HepG2 (cell line): ENCODE measurements around the gene GNG2. TPM values are rescaled to one million over a fixed set of nuclear protein-coding genes. Genes with fewer than 3 reads are reported as not detected.

ENCODE experiments used
- ATAC-seq: fragments of 200-7000 bp; cut with Tn5 transposase; 3 replicates; pipeline ENCODE4 v1.9.1; 2020; ENCODE audit warnings: mild to moderate bottlenecking, moderate library complexity
- BruUV-seq: library from RNA; stranded (reverse); fragments of 400-500 nt; replicated peaks from 2 replicates; lab custom pipeline; 2021; lab: Mats Ljungman, UMichigan
- CTCF ChIA-PET: fragments of 300-600 bp; formaldehyde crosslinking; extraction: SDS; loops from one replicate; lab custom pipeline; 2021; ENCODE audit warnings: low total read pairs, inconsistent platforms, low intra/inter-chr PET ratio; lab: Yijun Ruan, JAX
- POLR2A ChIA-PET: fragments of 350-600 bp; sonication (Branson Sonifier 250); formaldehyde crosslinking; loops from one replicate; lab custom pipeline; 2020; ENCODE audit warnings: antibody characterized with exemption, inconsistent platforms; lab: Yijun Ruan, JAX
- DNase-seq: peaks from one replicate; pipeline ENCODE4 v3.0.0-alpha.2; 2015; ENCODE audit warnings: low spot score
- FAIRE-seq: peaks from 3 replicates; lab custom pipeline; 2011; peaks lifted over from hg19 to GRCh38; lab: Jason Lieb, UNC
- H2AFZ ChIP-seq: one replicate; pipeline ENCODE4 v1.6.1; 2011; ENCODE audit warnings: low read length, inconsistent platforms
- H3K27ac ChIP-seq: fragments of 300-600 bp; 3 replicates; pipeline ENCODE4 v1.8.0; 2011; ENCODE audit warnings: mixed run types, mild to moderate bottlenecking, mixed read lengths, low read length, inconsistent platforms; ENCODE audit not compliant: insufficient read depth; ENCODE audit errors: extremely low read length
- H3K27me3 ChIP-seq, 2 experiments: fragments of 200-600 bp in 1 of 2; 2 replicates in 1 of 2; 3 replicates in 1 of 2; pipeline versions ENCODE4 v1.6.0 to v1.8.0; 2011; ENCODE audit warnings: low read length in 2 of 2, mild to moderate bottlenecking in 2 of 2, moderate library complexity in 2 of 2, inconsistent platforms in 1 of 2; ENCODE audit not compliant: insufficient read depth in 2 of 2, control insufficient read depth in 1 of 2
- H3K36me3 ChIP-seq, 2 experiments: fragments of 200-600 bp in 1 of 2; replicated peaks in 1 of 2; 2 replicates in 1 of 2; 3 replicates in 1 of 2; pipeline versions ENCODE4 v1.5.1 to v1.8.0; 2011; ENCODE audit warnings: low read length in 2 of 2, inconsistent platforms in 1 of 2; ENCODE audit not compliant: insufficient read depth in 2 of 2, control insufficient read depth in 1 of 2
- H3K4me1 ChIP-seq: 2 replicates; pipeline ENCODE4 v1.5.1; 2012; ENCODE audit warnings: low read length, inconsistent platforms; ENCODE audit not compliant: insufficient read depth
- H3K4me2 ChIP-seq: 2 replicates; pipeline ENCODE4 v1.6.0; 2011; ENCODE audit warnings: low read depth, low read length, inconsistent platforms
- H3K4me3 ChIP-seq, 3 experiments: fragments of 200-600 bp in 1 of 3; sonication (generic), shearing (Covaris generic) in 1 of 3; replicated peaks in 1 of 3; 2 replicates each; pipeline ENCODE4 v1.5.1; 2011 to 2016; ENCODE audit warnings: low read length in 3 of 3, inconsistent platforms in 2 of 3, low read depth in 2 of 3, mild to moderate bottlenecking in 2 of 3, control low read depth in 1 of 3, mixed read lengths in 1 of 3; ENCODE audit not compliant: insufficient read depth in 1 of 3
- H3K79me2 ChIP-seq: one replicate; pipeline ENCODE4 v1.6.1; 2011; ENCODE audit warnings: low read length, inconsistent platforms; ENCODE audit not compliant: insufficient read depth
- H3K9ac ChIP-seq: 2 replicates; pipeline ENCODE4 v1.6.0; 2011; ENCODE audit warnings: mild to moderate bottlenecking, low read depth, low read length, inconsistent platforms; ENCODE audit not compliant: insufficient read depth
- H3K9me3 ChIP-seq: 2 replicates; pipeline ENCODE4 v1.5.1; 2012; ENCODE audit warnings: mild to moderate bottlenecking, low read length
- H4K20me1 ChIP-seq: 2 replicates; pipeline ENCODE4 v1.6.0; 2011; ENCODE audit warnings: inconsistent platforms, mild to moderate bottlenecking, low read length, moderate library complexity; ENCODE audit not compliant: insufficient read depth
- ATF7 ChIP-seq, 2 experiments: fragments of 450-650 bp in 1 of 2; sonication (generic) in 1 of 2; formaldehyde crosslinking in 1 of 2; IDR thresholded peaks; 2 replicates each; pipeline versions ENCODE4 v1.4.0 to v1.6.1; 2016 to 2020; ENCODE audit warnings: antibody characterized with exemption in 1 of 2, mild to moderate bottlenecking in 1 of 2, missing genetic modification reagents in 1 of 2
- CCDC6 ChIP-seq: sonication (generic); formaldehyde crosslinking; IDR thresholded peaks from 2 replicates; pipeline ENCODE4 v1.8.1; 2022; ENCODE audit warnings: mild to moderate bottlenecking, missing genetic modification reagents, moderate library complexity
- GABPA ChIP-seq, 2 experiments: IDR thresholded peaks; 2 replicates each; pipeline ENCODE4 v1.6.1; 2011 to 2016; ENCODE audit warnings: low read depth in 2 of 2, low read length in 1 of 2, missing biosample characterization in 1 of 2, missing genetic modification characterization in 1 of 2
- GABPB1 ChIP-seq: IDR thresholded peaks from 2 replicates; pipeline ENCODE4 v1.6.1; 2016; ENCODE audit warnings: mild to moderate bottlenecking, missing genetic modification reagents, moderate library complexity, missing compliant biosample characterization
- GPN1 ChIP-seq: sonication (generic); formaldehyde crosslinking; IDR thresholded peaks from 2 replicates; pipeline ENCODE4 v1.5.1; 2020; ENCODE audit warnings: missing genetic modification reagents, borderline replicate concordance
- IKZF4 ChIP-seq: sonication (generic); formaldehyde crosslinking; IDR thresholded peaks from 2 replicates; pipeline ENCODE4 v1.5.1; 2020; ENCODE audit warnings: borderline replicate concordance, mild to moderate bottlenecking, low read depth, missing genetic modification reagents; ENCODE audit errors: not compliant biosample characterization
- JUN ChIP-seq: sonication (generic); formaldehyde crosslinking; IDR thresholded peaks from 2 replicates; pipeline ENCODE4 v1.4.0; 2020; ENCODE audit warnings: mild to moderate bottlenecking, missing genetic modification reagents
- KMT2A ChIP-seq: sonication (generic); formaldehyde crosslinking; IDR thresholded peaks from 2 replicates; pipeline ENCODE4 v1.4.0; 2020; ENCODE audit warnings: missing genetic modification reagents
- NCOR1 ChIP-seq: fragments of 200-600 bp; sonication (generic); IDR thresholded peaks from 2 replicates; pipeline ENCODE4 v1.7.0; 2017; ENCODE audit warnings: antibody characterized with exemption, low read length, borderline replicate concordance
- NKX3-1 ChIP-seq: sonication (generic); formaldehyde crosslinking; IDR thresholded peaks from 2 replicates; pipeline ENCODE4 v1.5.0; 2020; ENCODE audit warnings: missing genetic modification reagents
- POLR2A ChIP-seq, 2 experiments: IDR thresholded peaks; 2 replicates each; pipeline ENCODE4 v1.6.1; 2011; ENCODE audit warnings: low read depth in 2 of 2, low read length in 2 of 2, mild to moderate bottlenecking in 1 of 2, moderate library complexity in 1 of 2; ENCODE audit not compliant: insufficient read depth in 1 of 2
- ZNF205 ChIP-seq: IDR thresholded peaks from 2 replicates; pipeline ENCODE4 v1.6.1; 2018; ENCODE audit warnings: missing biosample characterization, missing genetic modification reagents
- ZNF687 ChIP-seq: sonication (generic); formaldehyde crosslinking; IDR thresholded peaks from 2 replicates; pipeline ENCODE4 v1.5.1; 2020; ENCODE audit warnings: mild to moderate bottlenecking, missing genetic modification reagents, moderate library complexity
- WGBS: methylation state at CpG from one replicate; pipeline ENCODE4 v1.1.6; 2017; ENCODE audit warnings: low lambda C conversion rate; 5-methylcytosine and 5-hydroxymethylcytosine counted together
- in situ Hi-C: cut with HindIII; loops from 2 replicates; pipeline ENCODE4 v1.10.0; 2017; ENCODE audit warnings: low pct_unique_long_range_greater_than_20kb; ENCODE audit not compliant: extremely low pct_ligation_motif_present
- intact Hi-C: fragments of 100-400 bp; cut with micrococcal nuclease; formaldehyde crosslinking; loops from one replicate; pipeline ENCODE4 v1.10.0; 2022; ENCODE audit not compliant: unreplicated experiment
- polyA plus RNA-seq, 8 experiments: library from polyadenylated mRNA; depleted of rRNA in 3 of 8; stranded (reverse) in 7 of 8; unstranded in 1 of 8; fragments of >200 nt; fragmentation: Illumina TruSeq in 4 of 8; extraction: Trizol in 4 of 8; gene quantifications; 2 replicates each; pipeline versions ENCODE4 v1.2.1 to v1.2.3, GENCODE V29; 2011 to 2016; ENCODE audit warnings: low read depth in 4 of 8, missing spikeins in 1 of 8, mixed read lengths in 1 of 8; ENCODE audit not compliant: insufficient read depth in 1 of 8
- total RNA-seq, 5 experiments: library from RNA; depleted of rRNA; stranded (reverse); fragments of >200 nt; fragmentation: Illumina TruSeq; extraction: Trizol; gene quantifications; 2 replicates each; pipeline ENCODE4 v1.2.3, GENCODE V29; 2016; ENCODE audit warnings: low read depth in 1 of 5
- TF ChIP-seq, protein P1 (sequence below): sonication (generic); formaldehyde crosslinking; IDR thresholded peaks from 2 replicates; pipeline ENCODE4 v1.5.1; 2020; ENCODE audit warnings: mild to moderate bottlenecking, missing genetic modification reagents, moderate library complexity

The GNG2 gene
- total and polyA plus RNA-seq, 2 of the 13 experiments (the other 11 are each of a cell fraction or from before 2014, with no cell fraction given): not detected

- ChIA-PET POLR2A (no interaction called here), CTCF (no interaction called here)
- Histone ChIP-seq H3K4me3 (no peak overlapping the region), H3K27ac (no peak overlapping the region), H3K36me3 (no peaks in the 10 kb centered on the region), H2AFZ (no peak overlapping the region), H4K20me1 (no peaks in the 10 kb centered on the region), H3K9me3 (no peaks in the 10 kb centered on the region), H3K4me2 (no peak overlapping the region), H3K4me1 (no peaks in the 10 kb centered on the region), H3K27me3 (peaks cover 2 to 11% of the 10 kb centered on the region in 2 experiments; a peak in 1 of 5 replicates), H3K79me2 (no peaks in the 10 kb centered on the region), H3K9ac (no peak overlapping the region)
- DNase-seq: no peak
- WGBS: 2% methylated on average over 2 of the region's 2 CpGs
- BruUV-seq: no TSS peak
- ATAC-seq: no peak
- intact Hi-C loops (no loop called here), in situ Hi-C loops (no loop called here)
- no peak for FAIRE-seq
- no peak for TF ChIP-seq IKZF4 (CRISPR knock-in tag)
- TF ChIP-seq ATF7 (IDR thresholded peaks at IDR 0.05): peak; percentile 80
- no peak for TF ChIP-seq ATF7 (CRISPR knock-in tag; IDR thresholded peaks at IDR 0.05)
Measured at GRCh38 chr14:51925980-51926379, 65.6 kb downstream of the GNG2 start.

GRCh38 chr14:51926449-51926848, 66.0 kb downstream of the GNG2 start:
- no peak for ATAC-seq
- 16% methylated on average over 5 of the region's 7 CpGs for WGBS
- H3K27me3 ChIP-seq: peaks cover 2 to 14% of the 10 kb centered on the region in 2 experiments; a peak in 2 of 5 replicates
- no peaks in the 10 kb centered on the region for H3K4me1 ChIP-seq
- ChIA-PET POLR2A (no interaction called here), CTCF (no interaction called here)
- DNase-seq: no peak
- no peaks in the 10 kb centered on the region for H3K36me3 ChIP-seq
- in situ Hi-C loops: no loop called here
- no peak overlapping the region for H2AFZ ChIP-seq
- no peaks in the 10 kb centered on the region for H4K20me1 ChIP-seq
- no peak overlapping the region for H3K9ac ChIP-seq
- no peaks in the 10 kb centered on the region for H3K9me3 ChIP-seq
- intact Hi-C loops: no loop called here
- no peak overlapping the region for H3K4me3 ChIP-seq
- H3K4me2 ChIP-seq: no peak overlapping the region
- FAIRE-seq: no peak
- TF ChIP-seq NCOR1: no peak
- TF ChIP-seq GPN1 (CRISPR knock-in tag): no peak
- TF ChIP-seq ZNF687 (CRISPR knock-in tag): no peak
- TF ChIP-seq CCDC6 (CRISPR knock-in tag): no peak
- no peak for TF ChIP-seq NKX3-1 (CRISPR knock-in tag)
- peak; percentile 31; the same call in 1 of the 2 replicates for TF ChIP-seq GABPA (IDR thresholded peaks at IDR 0.05; ENCODE audit: low read depth, low read length)
- TF ChIP-seq GABPA (CRISPR knock-in tag; IDR thresholded peaks at IDR 0.05; ENCODE audit: low read depth): peak; percentile 78
- TF ChIP-seq, protein P1, sequence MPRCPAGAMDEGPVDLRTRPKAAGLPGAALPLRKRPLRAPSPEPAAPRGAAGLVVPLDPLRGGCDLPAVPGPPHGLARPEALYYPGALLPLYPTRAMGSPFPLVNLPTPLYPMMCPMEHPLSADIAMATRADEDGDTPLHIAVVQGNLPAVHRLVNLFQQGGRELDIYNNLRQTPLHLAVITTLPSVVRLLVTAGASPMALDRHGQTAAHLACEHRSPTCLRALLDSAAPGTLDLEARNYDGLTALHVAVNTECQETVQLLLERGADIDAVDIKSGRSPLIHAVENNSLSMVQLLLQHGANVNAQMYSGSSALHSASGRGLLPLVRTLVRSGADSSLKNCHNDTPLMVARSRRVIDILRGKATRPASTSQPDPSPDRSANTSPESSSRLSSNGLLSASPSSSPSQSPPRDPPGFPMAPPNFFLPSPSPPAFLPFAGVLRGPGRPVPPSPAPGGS: no peak
- peak; percentile 43; the same call in 1 of the 2 replicates for TF ChIP-seq GABPB1 (CRISPR knock-in tag)
- no peak for TF ChIP-seq ZNF205 (CRISPR knock-in tag)
- TF ChIP-seq JUN (CRISPR knock-in tag): no peak
- TF ChIP-seq KMT2A (CRISPR knock-in tag): no peak
- no peak for TF ChIP-seq POLR2A (IDR thresholded peaks at IDR 0.05; ENCODE audit: insufficient read depth in 1 of 2, low read depth in 2 of 2, low read length in 2 of 2)
- H3K27ac ChIP-seq: no peak overlapping the region
- H3K79me2 ChIP-seq: no peaks in the 10 kb centered on the region
- no TSS peak for BruUV-seq
